GM12878 (cell line): ENCODE data around the gene GTSE1. TPM values are rescaled to one million over a fixed set of nuclear protein-coding genes. Genes with fewer than 3 reads are reported as not detected.

Experiments
- ATAC-seq: fragments of 200-7000 bp; cut with Tn5 transposase; 3 replicates; pipeline ENCODE4 v1.9.1; 2020; ENCODE audit warnings: mild to moderate bottlenecking, moderate library complexity
- BruUV-seq: library from RNA; stranded (reverse); fragments of 400-500 nt; replicated peaks from 2 replicates; lab custom pipeline; 2021; lab: Mats Ljungman, UMichigan
- CTCF ChIA-PET: fragments of 300-600 bp; sonication (Branson Sonifier 250); formaldehyde crosslinking; extraction: SDS; loops from one replicate; lab custom pipeline; 2021; ENCODE audit warnings: inconsistent platforms; lab: Yijun Ruan, JAX
- POLR2A ChIA-PET: fragments of 350-600 bp; formaldehyde crosslinking; extraction: SDS; loops from one replicate; lab custom pipeline; 2021; ENCODE audit warnings: inconsistent platforms; lab: Charles Lee
- RAD21 ChIA-PET: fragments of 300-600 bp; sonication (Branson Sonifier 250); formaldehyde crosslinking; loops from one replicate; lab custom pipeline; 2023; ENCODE audit warnings: antibody characterized with exemption; ENCODE audit not compliant: unreplicated experiment; lab: Charles Lee
- SMC1A ChIA-PET: fragments of 300-600 bp; sonication (Branson Sonifier 250); formaldehyde crosslinking; loops from one replicate; lab custom pipeline; 2023; ENCODE audit not compliant: unreplicated experiment, uncharacterized antibody; lab: Charles Lee
- DNase-seq: peaks from one replicate; pipeline ENCODE4 v3.0.0-alpha.2; 2011; ENCODE audit warnings: low read depth, low spot score
- FAIRE-seq: peaks from 3 replicates; lab custom pipeline; 2011; peaks lifted over from hg19 to GRCh38; lab: Jason Lieb, UNC
- H2AFZ ChIP-seq: 2 replicates; pipeline ENCODE4 v1.6.0; 2011; ENCODE audit warnings: low read depth, low read length, control low read depth; ENCODE audit not compliant: control insufficient read depth
- H3K27ac ChIP-seq: 2 replicates; pipeline ENCODE4 v1.5.1; 2011; ENCODE audit warnings: control low read depth; ENCODE audit not compliant: control insufficient read depth, insufficient read depth
- H3K27me3 ChIP-seq, 2 experiments: replicated peaks in 1 of 2; 2 replicates each; pipeline versions ENCODE4 v1.6.0 to v1.6.1; 2011; ENCODE audit warnings: low read length in 1 of 2; ENCODE audit not compliant: control insufficient read depth in 2 of 2, insufficient read depth in 2 of 2
- H3K36me3 ChIP-seq, 2 experiments: 2 replicates each; pipeline ENCODE4 v1.5.1; 2011; ENCODE audit warnings: low read length in 1 of 2; ENCODE audit not compliant: control insufficient read depth in 2 of 2, insufficient read depth in 2 of 2
- H3K4me1 ChIP-seq: 2 replicates; pipeline ENCODE4 v1.6.1; 2011; ENCODE audit warnings: mild to moderate bottlenecking, low read length, moderate library complexity, mixed read lengths; ENCODE audit not compliant: control insufficient read depth, insufficient read depth
- H3K4me2 ChIP-seq: 2 replicates; pipeline ENCODE4 v1.6.0; 2011; ENCODE audit warnings: control low read depth; ENCODE audit not compliant: control insufficient read depth, insufficient read depth
- H3K4me3 ChIP-seq: fragments of 200-600 bp; sonication (generic); 2 replicates; pipeline ENCODE4 v1.5.1; 2016
- H3K79me2 ChIP-seq: 2 replicates; pipeline ENCODE4 v1.6.0; 2011; ENCODE audit warnings: low read length; ENCODE audit not compliant: control insufficient read depth, insufficient read depth
- H3K9ac ChIP-seq: 2 replicates; pipeline ENCODE4 v1.8.0; 2011; ENCODE audit warnings: low read length, control low read depth, mixed read lengths; ENCODE audit not compliant: control insufficient read depth, insufficient read depth
- H3K9me3 ChIP-seq: replicated peaks from 3 replicates; pipeline ENCODE4 v1.5.1; 2011; ENCODE audit warnings: mild to moderate bottlenecking, low read length; ENCODE audit not compliant: control insufficient read depth, insufficient read depth
- H4K20me1 ChIP-seq: 2 replicates; pipeline ENCODE4 v1.6.0; 2011; ENCODE audit not compliant: control insufficient read depth, insufficient read depth
- CHD1 ChIP-seq: IDR thresholded peaks from 2 replicates; pipeline ENCODE4 v1.6.1; 2012; ENCODE audit warnings: low read depth, low read length, improper control_type of control experiment
- FOXK2 ChIP-seq: fragments of 450-650 bp; IDR thresholded peaks from 2 replicates; pipeline ENCODE4 v1.6.1; 2017; ENCODE audit warnings: mild to moderate bottlenecking, moderate library complexity
- HCFC1 ChIP-seq: fragments of 150-350 bp; IDR thresholded peaks from 2 replicates; pipeline ENCODE4 v1.6.1; 2014; ENCODE audit warnings: low read length
- IKZF1 ChIP-seq: fragments of 450-650 bp; conservative IDR thresholded peaks from 2 replicates; pipeline ENCODE4 v1.6.1; 2017; ENCODE audit warnings: antibody characterized with exemption, mild to moderate bottlenecking
- KAT2A ChIP-seq: conservative IDR thresholded peaks from 2 replicates; pipeline ENCODE4 v1.6.1; 2011; ENCODE audit warnings: low read depth, low read length; ENCODE audit not compliant: control insufficient read depth
- MEF2A ChIP-seq: IDR thresholded peaks from 2 replicates; pipeline ENCODE4 v1.6.1; 2011; ENCODE audit warnings: low read depth, mild to moderate bottlenecking, low read length, moderate library complexity; ENCODE audit not compliant: insufficient read depth
- MLLT1 ChIP-seq: fragments of 450-650 bp; IDR thresholded peaks from 2 replicates; pipeline ENCODE4 v1.6.1; 2016; ENCODE audit warnings: mild to moderate bottlenecking
- NFXL1 ChIP-seq: fragments of 450-650 bp; IDR thresholded peaks from 2 replicates; pipeline ENCODE4 v1.6.1; 2017; ENCODE audit warnings: antibody characterized with exemption, mild to moderate bottlenecking, borderline replicate concordance
- NFYB ChIP-seq: IDR thresholded peaks from 2 replicates; pipeline ENCODE4 v1.6.1; 2011; ENCODE audit warnings: low read depth, mild to moderate bottlenecking, low read length, improper control_type of control experiment, moderate library complexity; ENCODE audit not compliant: insufficient read depth
- NRF1 ChIP-seq: conservative IDR thresholded peaks from 2 replicates; pipeline ENCODE4 v1.6.1; 2011; ENCODE audit warnings: mild to moderate bottlenecking, low read depth, low read length, improper control_type of control experiment
- PKNOX1 ChIP-seq: fragments of 450-650 bp; IDR thresholded peaks from 2 replicates; pipeline ENCODE4 v1.6.1; 2016; ENCODE audit warnings: mild to moderate bottlenecking
- POLR2A ChIP-seq: IDR thresholded peaks from 2 replicates; pipeline ENCODE4 v1.6.1; 2011; ENCODE audit warnings: low read depth, mild to moderate bottlenecking, low read length
- SUZ12 ChIP-seq: fragments of 200-600 bp; sonication (generic); IDR thresholded peaks from one replicate; pipeline ENCODE4 v1.6.1; 2018; ENCODE audit warnings: antibody characterized with exemption, mild to moderate bottlenecking; ENCODE audit not compliant: unreplicated experiment
- ZNF274 ChIP-seq: IDR thresholded peaks from one replicate; pipeline ENCODE4 v1.8.0; 2011; ENCODE audit not compliant: insufficient read length, insufficient read depth
- ZNF384 ChIP-seq: IDR thresholded peaks from 2 replicates; pipeline ENCODE4 v1.6.1; 2012; ENCODE audit warnings: low read depth, mild to moderate bottlenecking, low read length, improper control_type of control experiment, borderline replicate concordance
- WGBS: methylation state at CpG from one replicate; pipeline ENCODE4 v1.1.6; 2016; ENCODE audit warnings: low lambda C conversion rate; ENCODE audit not compliant: insufficient replicate concordance, insufficient coverage; ENCODE audit errors: missing lambda C conversion rate; 5-methylcytosine and 5-hydroxymethylcytosine counted together
- in situ Hi-C: fragments of 300-500 bp; cut with MboI; formaldehyde crosslinking; loops from 9 replicates; pipeline ENCODE4 v1.14.3; 2018; ENCODE audit warnings: mixed read lengths
- intact Hi-C: fragments of 100-400 bp; cut with micrococcal nuclease; formaldehyde crosslinking; loops from one replicate; pipeline ENCODE4 v1.14.2; 2022; ENCODE audit not compliant: unreplicated experiment
- polyA plus RNA-seq, 11 experiments: library from polyadenylated mRNA; depleted of rRNA in 4 of 11; unstranded in 6 of 11; stranded (reverse) in 5 of 11; fragments of >200 nt; fragmentation: Nextera tagmentation in 4 of 11; fragmentation: Illumina TruSeq in 1 of 11; extraction: Ambion mirVana in 4 of 11; extraction: Trizol in 1 of 11; gene quantifications; 1 replicate in 1 of 11; 2 replicates in 10 of 11; pipeline versions ENCODE4 v1.2.1 to v1.2.3, GENCODE V29; 2011 to 2016; ENCODE audit warnings: inconsistent platforms in 2 of 11, missing spikeins in 2 of 11, low read depth in 1 of 11
- total RNA-seq, 4 experiments: library from RNA; depleted of rRNA in 3 of 4; stranded (reverse); fragments of >200 nt in 3 of 4; fragmentation: Illumina TruSeq in 1 of 4; extraction: Trizol in 1 of 4; gene quantifications; 2 replicates each; pipeline versions ENCODE4 v1.2.1 to v1.2.3, GENCODE V29; 2013 to 2021

GTSE1 gene
- total and polyA plus RNA-seq, 10 of the 15 experiments (the other 5 are each of a cell fraction or from before 2014, with no cell fraction given), result 6.6 to 46.2 (median 32.3) TPM

GRCh38 chr22:46272196-46272595 is 24.5 kb upstream of the GTSE1 start:
- RAD21 ChIA-PET, result no interaction called here
- in situ Hi-C loops, result no loop called here

More at GRCh38 chr22:46272196-46272595, 24.5 kb upstream of the GTSE1 start:
- Histone ChIP-seq H3K4me1 (peaks cover 5% of the 10 kb centered on the region), H4K20me1 (no peaks in the 10 kb centered on the region), H3K4me2 (no peak overlapping the region), H3K27ac (no peak overlapping the region), H3K9me3 (peaks cover 2% of the 10 kb centered on the region; the same call in 2 of the 3 replicates), H2AFZ (no peak overlapping the region), H3K36me3 (peaks cover 0 to 5% of the 10 kb centered on the region in 2 experiments; a peak in 3 of 4 replicates), H3K79me2 (peaks cover 3% of the 10 kb centered on the region; the same call in 1 of the 2 replicates), H3K9ac (no peak overlapping the region), H3K27me3 (no peaks in the 10 kb centered on the region), H3K4me3 (no peak overlapping the region)
- ATAC-seq, result no peak
- SMC1A ChIA-PET, result no interaction called here
- intact Hi-C loops, result no loop called here
- CTCF ChIA-PET, result no interaction called here
- no TSS peak for BruUV-seq
- TF ChIP-seq FOXK2 (no peak), NFXL1 (no peak), CHD1 (no peak), ZNF274 (no peak), IKZF1 (no peak), PKNOX1 (no peak), HCFC1 (no peak), MEF2A (no peak), ZNF384 (no peak), NFYB (no peak), MLLT1 (no peak), POLR2A (no peak), NRF1 (no peak), KAT2A (no peak), SUZ12 (no peak)
- POLR2A ChIA-PET, result no interaction called here
- DNase-seq, result no peak
- 98% methylated on average over 8 of the region's 8 CpGs for WGBS
- no peak for FAIRE-seq
